ENCODE results near the gene EVI5. TPM values are rescaled to one million over a fixed set of nuclear protein-coding genes. Genes with fewer than 3 reads are reported as not detected.
"Not testable (repeated sequence)": the region's sequence is repeated elsewhere in the genome, so short reads cannot be mapped to it uniquely, and the experiment has no call there.

Gene EVI5
- total RNA-seq, 3 donors from 2014 or later: 28.0 to 38.7 (median 31.2) TPM

DNA sequence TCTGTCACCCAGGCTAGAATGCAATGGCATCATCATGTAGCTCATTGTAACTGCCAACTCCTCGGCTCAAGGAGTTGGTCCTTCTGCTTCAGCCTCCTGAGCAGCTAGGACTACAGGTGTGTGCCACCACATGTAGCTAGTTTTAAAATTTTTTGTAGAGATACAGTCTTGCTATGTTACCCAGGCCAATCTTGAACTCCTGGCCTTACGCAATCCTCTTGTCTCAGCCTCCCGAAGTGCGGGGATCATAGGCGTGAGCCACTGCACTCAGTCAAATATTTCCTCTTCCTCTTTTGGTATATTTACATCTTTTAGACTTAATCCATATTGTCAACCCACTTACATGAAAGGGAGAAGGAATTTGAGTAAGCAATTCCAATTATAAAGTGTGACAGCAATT lies 121.1 kb downstream of the EVI5 start:
- no peaks in the 10 kb centered on the region for H3K9me3 ChIP-seq
- TF ChIP-seq POLR2A (IDR thresholded peaks at IDR 0.05): no peak
- no peaks in the 10 kb centered on the region for H3K4me1 ChIP-seq
- no peaks in the 10 kb centered on the region for H3K36me3 ChIP-seq
- H3K4me3 ChIP-seq: no peak overlapping the region
- no peak overlapping the region for H3K27ac ChIP-seq
- intact Hi-C loops (cut with DNase I; ENCODE audit: low total_unique reads): no loop called here
- no peak for DNase-seq (ENCODE audit: low spot score in 2 of 2)
- no peaks in the 10 kb centered on the region for H3K27me3 ChIP-seq

DNA sequence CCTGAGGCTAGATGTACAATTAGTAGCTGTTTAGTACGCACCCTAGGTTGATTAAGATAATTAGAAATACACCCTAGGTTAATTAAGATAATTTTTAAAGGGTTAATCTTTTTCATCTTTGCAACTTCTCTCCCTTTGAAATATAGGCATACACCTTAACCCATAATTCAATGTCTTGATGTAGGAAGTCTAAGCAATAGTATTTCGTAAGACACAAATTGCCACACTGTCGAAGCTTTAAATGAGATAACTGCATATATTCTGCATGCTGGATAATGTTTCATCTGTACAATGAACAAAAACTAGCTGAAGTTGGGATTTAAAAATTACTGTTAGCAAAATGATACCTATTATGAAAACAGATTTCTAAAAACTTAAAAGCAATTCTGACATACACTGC lies 122.9 kb downstream of the EVI5 start:
- TF ChIP-seq POLR2A (IDR thresholded peaks at IDR 0.05): no peak
- TF ChIP-seq, protein P1, sequence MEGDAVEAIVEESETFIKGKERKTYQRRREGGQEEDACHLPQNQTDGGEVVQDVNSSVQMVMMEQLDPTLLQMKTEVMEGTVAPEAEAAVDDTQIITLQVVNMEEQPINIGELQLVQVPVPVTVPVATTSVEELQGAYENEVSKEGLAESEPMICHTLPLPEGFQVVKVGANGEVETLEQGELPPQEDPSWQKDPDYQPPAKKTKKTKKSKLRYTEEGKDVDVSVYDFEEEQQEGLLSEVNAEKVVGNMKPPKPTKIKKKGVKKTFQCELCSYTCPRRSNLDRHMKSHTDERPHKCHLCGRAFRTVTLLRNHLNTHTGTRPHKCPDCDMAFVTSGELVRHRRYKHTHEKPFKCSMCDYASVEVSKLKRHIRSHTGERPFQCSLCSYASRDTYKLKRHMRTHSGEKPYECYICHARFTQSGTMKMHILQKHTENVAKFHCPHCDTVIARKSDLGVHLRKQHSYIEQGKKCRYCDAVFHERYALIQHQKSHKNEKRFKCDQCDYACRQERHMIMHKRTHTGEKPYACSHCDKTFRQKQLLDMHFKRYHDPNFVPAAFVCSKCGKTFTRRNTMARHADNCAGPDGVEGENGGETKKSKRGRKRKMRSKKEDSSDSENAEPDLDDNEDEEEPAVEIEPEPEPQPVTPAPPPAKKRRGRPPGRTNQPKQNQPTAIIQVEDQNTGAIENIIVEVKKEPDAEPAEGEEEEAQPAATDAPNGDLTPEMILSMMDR (IDR thresholded peaks at IDR 0.05): no peak
- TF ChIP-seq POLR2AphosphoS5 (IDR thresholded peaks at IDR 0.05): no peak
- Histone ChIP-seq H3K27me3 (no peaks in the 10 kb centered on the region), H3K9me3 (peaks cover 0 to 7% of the 10 kb centered on the region in 2 donors), H3K4me1 (no peaks in the 10 kb centered on the region), H3K4me3 (no peak overlapping the region), H3K27ac (no peak overlapping the region), H3K36me3 (no peaks in the 10 kb centered on the region)
- DNase-seq (ENCODE audit: low spot score in 2 of 2): no peak
- intact Hi-C loops (cut with DNase I; ENCODE audit: low total_unique reads): no loop called here

DNA sequence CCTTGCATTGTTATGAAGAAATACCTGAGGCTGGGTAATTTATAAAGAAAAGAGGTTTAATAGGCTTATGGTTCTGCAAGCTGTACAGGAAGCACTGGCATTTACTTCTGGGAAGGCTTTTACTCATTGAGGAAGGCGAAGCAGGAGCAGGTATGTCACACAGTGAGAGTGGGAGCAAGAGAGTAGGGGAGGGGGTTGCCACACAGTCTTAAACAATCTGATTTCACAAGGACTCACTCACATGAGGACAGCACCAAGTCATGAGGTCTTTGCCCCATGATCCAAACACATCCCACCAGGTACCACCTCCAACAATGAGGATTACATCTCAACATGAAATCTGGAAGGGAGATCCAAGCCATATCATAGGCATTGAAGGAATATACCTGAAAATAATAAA lies 127.2 kb downstream of the EVI5 start:
- Histone ChIP-seq H3K27me3 (no peaks in the 10 kb centered on the region), H3K4me3 (no peak overlapping the region), H3K36me3 (no peaks in the 10 kb centered on the region), H3K4me1 (no peaks in the 10 kb centered on the region), H3K9me3 (peaks cover 20 to 34% of the 10 kb centered on the region in 2 donors), H3K27ac (no peak overlapping the region)
- TF ChIP-seq POLR2AphosphoS5 (IDR thresholded peaks at IDR 0.05): no peak
- no peak for TF ChIP-seq POLR2A (IDR thresholded peaks at IDR 0.05)
- TF ChIP-seq, protein P1 (IDR thresholded peaks at IDR 0.05): no peak
- no peak for DNase-seq (ENCODE audit: low spot score in 2 of 2)
- intact Hi-C loops (cut with DNase I; ENCODE audit: low total_unique reads): no loop called here

DNA sequence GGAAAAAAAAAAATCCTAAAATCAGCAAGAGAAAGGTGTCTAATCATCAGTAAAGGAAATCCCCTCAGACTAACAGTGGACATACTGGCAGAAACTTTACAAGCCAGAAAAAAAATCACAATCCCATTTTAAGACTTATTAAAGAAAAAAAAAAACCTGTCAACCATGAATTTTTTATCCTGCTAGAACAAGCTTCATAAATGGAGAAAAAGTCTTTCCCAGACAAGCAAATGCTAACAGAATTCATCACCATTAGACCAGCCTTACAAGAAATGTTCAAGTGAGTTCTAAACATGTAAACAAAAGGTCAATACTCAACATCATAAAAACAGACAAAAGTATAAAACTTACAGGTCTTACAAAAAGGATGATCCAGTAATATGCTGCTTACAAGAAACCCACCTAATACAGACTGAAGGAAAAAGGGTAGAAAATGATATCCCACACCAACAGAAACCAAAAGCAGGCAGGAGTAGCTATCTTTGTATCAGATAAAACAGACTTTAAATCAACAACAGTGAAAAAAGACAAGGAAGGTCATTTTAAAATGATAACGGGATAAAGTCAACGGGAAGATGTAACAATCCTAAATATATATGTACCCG lies 129.6 kb downstream of the EVI5 start:
- Histone ChIP-seq H3K4me3 (no peak overlapping the region), H3K27me3 (no peaks in the 10 kb centered on the region), H3K36me3 (no peaks in the 10 kb centered on the region), H3K9me3 (peaks cover 20 to 34% of the 10 kb centered on the region in 2 donors), H3K4me1 (no peaks in the 10 kb centered on the region), H3K27ac (no peak overlapping the region)
- DNase-seq (ENCODE audit: low spot score in 2 of 2): no peak
- intact Hi-C loops (cut with DNase I; ENCODE audit: low total_unique reads): no loop called here
- TF ChIP-seq POLR2AphosphoS5 (IDR thresholded peaks at IDR 0.05): no peak
- TF ChIP-seq POLR2A (IDR thresholded peaks at IDR 0.05): no peak
- TF ChIP-seq, protein P1 (IDR thresholded peaks at IDR 0.05): no peak

DNA sequence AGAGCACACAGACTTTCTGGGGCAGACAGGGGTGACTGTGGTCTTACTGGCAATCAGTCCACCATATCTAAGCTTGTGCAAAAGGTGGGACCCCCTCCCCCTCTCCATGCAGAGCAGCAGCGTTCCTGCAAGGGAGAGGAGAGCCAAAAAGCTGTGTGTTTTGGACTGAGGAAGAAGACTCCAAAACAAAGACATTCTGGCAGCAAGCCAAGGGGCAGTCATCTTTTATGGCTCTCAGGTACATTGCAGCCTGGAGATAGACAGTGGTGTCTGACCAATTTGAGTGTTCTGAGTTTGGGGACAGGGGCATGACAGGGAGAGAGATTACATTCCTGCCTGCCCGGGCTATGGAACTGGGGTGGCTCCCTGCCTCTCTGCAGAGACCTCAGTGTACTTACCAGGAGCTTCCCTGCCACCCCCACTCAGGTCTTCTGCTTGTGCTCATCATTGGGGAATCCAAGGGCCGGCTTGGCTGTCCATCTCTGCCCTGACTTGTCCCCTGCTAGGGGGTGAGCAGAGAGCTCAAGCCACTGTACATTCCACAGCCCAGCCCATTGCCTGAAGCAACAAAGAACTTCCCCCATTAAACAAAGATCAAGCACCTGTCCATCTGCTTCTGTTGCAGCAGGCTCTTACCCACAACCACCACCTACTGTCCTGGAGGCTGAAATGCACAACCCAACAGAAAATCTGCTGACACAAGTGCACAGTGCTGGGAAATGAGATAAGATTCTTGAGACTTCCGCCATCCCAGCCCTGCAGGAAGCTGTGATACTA lies 131.1 kb downstream of the EVI5 start:
- Histone ChIP-seq H3K36me3 (no peaks in the 10 kb centered on the region), H3K27me3 (no peaks in the 10 kb centered on the region), H3K4me3 (no peak overlapping the region), H3K27ac (no peak overlapping the region), H3K4me1 (no peaks in the 10 kb centered on the region), H3K9me3 (peaks cover 20 to 34% of the 10 kb centered on the region in 2 donors)
- no peak for DNase-seq (ENCODE audit: low spot score in 2 of 2)
- TF ChIP-seq, protein P1 (IDR thresholded peaks at IDR 0.05): no peak
- TF ChIP-seq POLR2AphosphoS5 (IDR thresholded peaks at IDR 0.05): no peak
- no peak for TF ChIP-seq POLR2A (IDR thresholded peaks at IDR 0.05)
- intact Hi-C loops (cut with DNase I; ENCODE audit: low total_unique reads): no loop called here

DNA sequence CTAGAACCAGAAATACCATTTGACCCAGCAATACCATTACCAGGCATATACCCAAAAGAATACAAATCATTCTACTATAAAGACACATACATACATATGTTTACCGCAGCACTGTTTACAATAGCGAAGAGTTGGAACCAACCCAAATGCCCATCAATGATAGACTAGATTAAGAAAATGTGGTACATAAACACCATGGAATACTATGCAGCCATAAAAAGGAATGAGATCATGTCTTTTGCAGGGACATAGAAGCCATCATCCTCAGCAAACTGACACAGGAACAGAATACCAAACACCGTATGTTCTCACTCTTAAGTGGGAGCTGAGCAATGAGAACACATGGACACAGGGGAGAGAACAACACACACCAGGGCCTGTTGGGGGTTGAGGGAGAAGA lies 144.2 kb downstream of the EVI5 start:
- DNase-seq (ENCODE audit: low spot score in 2 of 2); H3K27ac ChIP-seq; H3K4me3 ChIP-seq; H3K36me3 ChIP-seq; H3K27me3 ChIP-seq; H3K9me3 ChIP-seq; intact Hi-C loops (cut with DNase I; ENCODE audit: low total_unique reads); H3K4me1 ChIP-seq: not testable (repeated sequence)

All from breast epithelium (tissue), 4 donors.